HG03039 (cell line): ENCODE results near the gene ATP6V0A1.
"Not testable (repeated sequence)": the region's sequence is repeated elsewhere in the genome, so short reads cannot be mapped to it uniquely, and the experiment has no call there.

Experiments
- ATAC-seq: cut with Tn5 transposase; IDR thresholded peaks from one replicate; pipeline ENCODE4 v1.9.1; 2021; ENCODE audit warnings: mild to moderate bottlenecking, moderate library complexity; ENCODE audit not compliant: unreplicated experiment

ATP6V0A1 gene

GRCh38 chr17:42555961-42556617 lies 97.4 kb downstream of the ATP6V0A1 start:
- not testable (repeated sequence) for ATAC-seq

DNA sequence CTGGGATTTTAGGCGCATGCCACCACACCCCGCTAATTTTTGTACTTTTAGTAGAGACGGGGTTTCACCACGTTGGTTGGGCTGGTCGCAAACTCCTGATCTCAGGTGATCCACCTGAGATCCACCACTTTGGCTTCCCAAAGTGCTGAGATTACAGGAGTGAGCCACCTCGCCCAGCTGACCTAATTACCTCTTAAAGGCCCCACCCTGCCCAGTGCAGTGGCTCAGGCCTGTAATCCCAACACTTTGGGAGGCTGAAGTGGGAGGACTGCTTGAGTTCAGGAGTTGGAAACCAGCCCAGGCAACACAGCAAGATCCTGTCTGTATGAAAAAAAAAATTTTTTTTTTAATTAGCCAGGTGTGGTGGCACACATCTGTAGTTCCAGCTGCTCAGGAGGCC lies 100.4 kb downstream of the ATP6V0A1 start:
- ATAC-seq = no peak

DNA sequence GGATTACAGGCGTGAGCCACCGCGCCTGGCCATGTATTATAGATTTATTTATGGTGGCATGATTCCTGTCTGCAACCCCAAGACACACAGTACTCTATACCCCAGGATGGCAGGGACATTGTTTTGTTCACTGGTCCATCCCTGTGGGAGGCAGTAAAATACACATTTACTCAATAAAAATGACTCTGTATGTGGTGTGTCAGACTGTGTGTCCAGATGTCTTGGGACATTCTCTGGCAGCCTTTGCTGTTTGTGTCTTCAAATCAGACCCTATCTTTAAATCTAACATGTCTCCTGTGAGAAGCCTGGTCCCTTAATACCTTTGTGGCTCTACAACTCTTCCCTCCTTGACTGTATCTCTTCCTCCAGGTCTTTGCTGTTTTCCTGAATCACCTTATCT lies 101.6 kb downstream of the ATP6V0A1 start:
- ATAC-seq = no peak

GRCh38 chr17:42561897-42562387 lies 103.3 kb downstream of the ATP6V0A1 start, which contains the start of gene COASY:
TSS of gene COASY (plus strand) at chr17:42562148. CDS start at chr17:42562623, 475 bp downstream.
- ATAC-seq = no peak

DNA sequence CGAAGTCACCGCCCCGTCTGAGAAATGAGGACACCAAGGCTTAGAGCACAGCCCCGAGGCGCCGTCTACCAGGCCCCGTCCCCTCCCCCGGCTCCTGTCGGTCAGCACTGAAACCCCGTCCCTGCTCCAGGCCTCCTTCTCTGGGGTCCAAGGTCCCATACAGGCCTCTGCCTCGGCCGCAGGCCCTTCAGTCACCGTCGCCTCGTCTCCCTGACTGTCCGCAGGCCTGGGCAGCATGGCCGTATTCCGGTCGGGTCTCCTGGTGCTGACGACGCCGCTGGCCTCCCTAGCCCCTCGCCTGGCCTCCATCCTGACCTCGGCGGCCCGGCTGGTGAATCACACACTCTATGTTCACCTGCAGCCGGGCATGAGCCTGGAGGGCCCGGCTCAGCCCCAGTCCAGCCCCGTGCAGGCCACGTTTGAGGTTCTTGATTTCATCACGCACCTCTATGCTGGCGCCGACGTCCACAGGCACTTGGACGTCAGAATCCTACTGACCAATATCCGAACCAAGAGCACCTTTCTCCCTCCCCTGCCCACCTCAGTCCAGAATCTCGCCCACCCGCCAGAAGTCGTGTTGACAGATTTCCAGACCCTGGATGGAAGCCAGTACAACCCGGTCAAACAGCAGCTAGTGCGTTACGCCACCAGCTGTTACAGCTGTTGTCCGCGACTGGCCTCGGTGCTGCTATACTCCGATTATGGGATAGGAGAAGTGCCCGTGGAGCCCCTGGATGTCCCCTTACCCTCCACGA lies 103.9 kb downstream of the ATP6V0A1 start:
- no peak for ATAC-seq

DNA sequence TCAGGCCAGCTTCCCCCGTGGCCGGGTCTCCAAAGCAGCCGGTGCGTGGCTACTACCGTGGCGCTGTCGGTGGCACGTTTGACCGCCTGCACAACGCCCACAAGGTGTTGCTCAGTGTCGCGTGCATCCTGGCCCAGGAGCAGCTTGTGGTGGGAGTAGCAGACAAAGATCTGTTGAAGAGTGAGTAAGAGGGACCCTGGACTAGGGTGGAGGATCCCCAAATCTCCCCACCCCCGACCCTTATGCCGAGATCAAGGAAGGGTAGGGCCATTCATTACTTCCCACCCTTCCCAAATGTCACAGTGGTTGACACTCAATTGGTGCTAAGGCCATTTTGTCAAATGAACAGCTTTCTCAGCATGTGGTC lies 104.4 kb downstream of the ATP6V0A1 start:
- ATAC-seq = no peak

- no peak for ATAC-seq
Measured at GRCh38 chr17:42563543-42563942, 104.9 kb downstream of the ATP6V0A1 start.

DNA sequence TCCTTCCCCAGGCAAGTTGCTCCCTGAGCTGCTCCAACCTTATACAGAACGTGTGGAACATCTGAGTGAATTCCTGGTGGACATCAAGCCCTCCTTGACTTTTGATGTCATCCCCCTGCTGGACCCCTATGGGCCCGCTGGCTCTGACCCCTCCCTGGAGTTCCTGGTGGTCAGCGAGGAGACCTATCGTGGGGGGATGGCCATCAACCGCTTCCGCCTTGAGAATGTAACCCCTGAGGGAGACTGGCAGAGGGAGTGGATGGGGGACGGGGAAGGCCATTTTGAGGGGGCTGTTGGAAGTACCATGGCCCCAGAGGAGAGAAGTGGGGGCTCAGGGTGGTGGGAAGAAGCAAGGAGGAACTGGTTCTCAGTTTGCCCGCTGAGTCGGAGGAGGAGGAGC lies 105.3 kb downstream of the ATP6V0A1 start:
- no peak for ATAC-seq

GRCh38 chr17:42564815-42565522 lies 106.3 kb downstream of the ATP6V0A1 start:
- ATAC-seq = no peak

GRCh38 chr17:42565523-42566214 lies 107.0 kb downstream of the ATP6V0A1 start:
- ATAC-seq = no peak

GRCh38 chr17:42566215-42566882 lies 107.7 kb downstream of the ATP6V0A1 start:
- ATAC-seq = no peak

DNA sequence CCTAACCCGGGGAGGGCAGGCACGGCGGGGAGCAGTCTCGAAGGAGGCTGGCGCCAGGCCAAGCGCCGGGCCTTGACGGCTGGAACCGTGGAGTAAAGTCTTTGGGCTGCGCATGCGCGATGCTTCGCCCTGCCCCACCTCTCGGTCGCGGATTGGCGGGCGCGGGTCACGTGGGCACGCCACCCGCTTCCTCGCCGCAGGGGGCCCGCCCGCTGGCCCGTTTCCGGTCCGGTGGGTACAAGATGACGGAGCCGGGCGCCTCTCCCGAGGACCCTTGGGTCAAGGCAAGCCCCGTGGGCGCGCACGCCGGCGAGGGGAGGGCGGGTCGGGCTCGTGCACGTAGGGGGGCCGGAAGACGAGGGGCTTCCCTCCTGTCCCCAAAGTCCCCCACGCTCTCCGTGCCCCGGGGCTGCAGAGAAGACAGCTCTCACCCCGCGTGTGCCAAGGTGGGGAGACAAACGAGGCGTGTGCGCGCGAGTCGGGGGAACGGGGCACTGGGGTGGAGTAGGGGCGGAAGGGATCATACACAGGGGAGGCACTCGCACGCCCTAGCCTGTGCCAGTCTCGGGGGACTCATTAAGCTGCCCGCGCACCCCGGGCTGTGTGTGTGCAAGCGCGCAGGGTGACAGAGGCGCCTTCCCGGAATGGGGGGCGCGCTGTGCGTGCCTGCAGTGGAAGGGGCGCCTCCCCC lies 108.3 kb downstream of the ATP6V0A1 start, which contains the start of gene MLX:
Gene MLX (plus strand): TSS at position 218 of the 691 bp plus-strand sequence. CDS start 25 bp downstream, at position 243.
- peak; percentile 43 for ATAC-seq

DNA sequence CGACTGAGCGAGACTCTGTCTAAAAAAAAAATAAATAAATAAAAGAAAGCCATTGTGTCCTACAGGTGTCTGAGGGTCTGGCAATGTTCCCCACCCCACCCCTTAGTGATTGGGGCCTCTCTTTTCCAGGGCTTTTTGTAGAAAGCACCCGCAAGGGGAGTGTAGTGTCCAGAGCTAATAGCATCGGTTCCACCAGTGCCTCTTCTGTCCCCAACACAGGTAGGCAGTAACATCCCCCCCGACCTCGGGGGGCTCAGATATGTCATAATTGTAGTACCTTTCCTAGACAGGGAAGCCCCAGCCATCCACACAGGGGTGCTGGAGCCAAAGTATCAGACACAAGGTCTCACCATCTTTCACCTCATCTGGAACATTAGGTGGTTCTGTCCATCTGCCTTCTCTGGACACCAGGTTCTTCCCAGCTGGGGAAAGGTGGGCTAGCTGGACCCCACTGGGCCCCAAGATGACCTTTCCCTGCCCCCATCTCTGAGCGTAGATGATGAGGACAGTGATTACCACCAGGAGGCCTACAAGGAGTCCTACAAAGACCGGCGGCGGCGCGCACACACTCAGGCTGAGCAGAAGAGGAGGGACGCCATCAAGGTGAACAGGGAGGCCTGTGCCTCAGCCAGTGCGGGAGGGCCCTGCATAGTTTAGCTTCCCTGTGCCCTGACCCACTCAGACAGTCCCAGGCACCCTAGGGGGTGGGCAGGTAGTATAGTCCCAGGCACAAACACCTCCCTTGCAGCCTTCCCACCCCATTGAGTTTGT lies 109.8 kb downstream of the ATP6V0A1 start:
- no peak for ATAC-seq

- no peak for ATAC-seq
Measured at GRCh38 chr17:42571435-42572225, 113.0 kb downstream of the ATP6V0A1 start.
